ENCODE results near the gene GNAO1.

GNAO1 gene

GRCh38 chr16:56357765-56358322, 166.6 kb downstream of the GNAO1 start:
- H3K27ac ChIP-seq: no peak overlapping the region
- no peak for TF ChIP-seq ZFX (IDR thresholded peaks at IDR 0.05; ENCODE audit: borderline replicate concordance)
- 0 out of 2 replicates have a peak, but pooled peaks have one; percentile 4 for TF ChIP-seq CTCF (IDR thresholded peaks at IDR 0.05)

- no peak for TF ChIP-seq CTCF (IDR thresholded peaks at IDR 0.05)
- TF ChIP-seq ZFX (IDR thresholded peaks at IDR 0.05; ENCODE audit: borderline replicate concordance): no peak
- H3K27ac ChIP-seq: no peak overlapping the region
Observed at GRCh38 chr16:56360117-56361008, 169.1 kb downstream of the GNAO1 start.

GRCh38 chr16:56362057-56362655, 170.9 kb downstream of the GNAO1 start:
- TF ChIP-seq CTCF (IDR thresholded peaks at IDR 0.05) (no peak), ZFX (IDR thresholded peaks at IDR 0.05; ENCODE audit: borderline replicate concordance) (no peak)

GRCh38 chr16:56362706-56363105, 171.4 kb downstream of the GNAO1 start:
- no peak overlapping the region for H3K27ac ChIP-seq
- no peak for TF ChIP-seq CTCF (IDR thresholded peaks at IDR 0.05)
- TF ChIP-seq ZFX (IDR thresholded peaks at IDR 0.05; ENCODE audit: borderline replicate concordance): no peak

More at GRCh38 chr16:56362057-56362655, 170.9 kb downstream of the GNAO1 start:
- H3K27ac ChIP-seq: no peak overlapping the region

GRCh38 chr16:56363181-56363716, 172.0 kb downstream of the GNAO1 start:
- TF ChIP-seq CTCF (IDR thresholded peaks at IDR 0.05) (no peak), ZFX (IDR thresholded peaks at IDR 0.05; ENCODE audit: borderline replicate concordance) (no peak)
- H3K27ac ChIP-seq: no peak overlapping the region

- TF ChIP-seq ZFX (IDR thresholded peaks at IDR 0.05; ENCODE audit: borderline replicate concordance) (no peak), CTCF (IDR thresholded peaks at IDR 0.05) (no peak)
- no peak overlapping the region for H3K27ac ChIP-seq
Observed at GRCh38 chr16:56363781-56364565, 172.7 kb downstream of the GNAO1 start.
